ENCODE results near the gene PRPF8. TPM values are rescaled to one million over a fixed set of nuclear protein-coding genes. Genes with fewer than 3 reads are reported as not detected.
A peak's percentile ranks its signal among the peaks of the same experiment; 100 is the strongest.

The PRPF8 gene
- total RNA-seq, 4 donors from 2014 or later, result 123 to 413 (median 243) TPM

DNA sequence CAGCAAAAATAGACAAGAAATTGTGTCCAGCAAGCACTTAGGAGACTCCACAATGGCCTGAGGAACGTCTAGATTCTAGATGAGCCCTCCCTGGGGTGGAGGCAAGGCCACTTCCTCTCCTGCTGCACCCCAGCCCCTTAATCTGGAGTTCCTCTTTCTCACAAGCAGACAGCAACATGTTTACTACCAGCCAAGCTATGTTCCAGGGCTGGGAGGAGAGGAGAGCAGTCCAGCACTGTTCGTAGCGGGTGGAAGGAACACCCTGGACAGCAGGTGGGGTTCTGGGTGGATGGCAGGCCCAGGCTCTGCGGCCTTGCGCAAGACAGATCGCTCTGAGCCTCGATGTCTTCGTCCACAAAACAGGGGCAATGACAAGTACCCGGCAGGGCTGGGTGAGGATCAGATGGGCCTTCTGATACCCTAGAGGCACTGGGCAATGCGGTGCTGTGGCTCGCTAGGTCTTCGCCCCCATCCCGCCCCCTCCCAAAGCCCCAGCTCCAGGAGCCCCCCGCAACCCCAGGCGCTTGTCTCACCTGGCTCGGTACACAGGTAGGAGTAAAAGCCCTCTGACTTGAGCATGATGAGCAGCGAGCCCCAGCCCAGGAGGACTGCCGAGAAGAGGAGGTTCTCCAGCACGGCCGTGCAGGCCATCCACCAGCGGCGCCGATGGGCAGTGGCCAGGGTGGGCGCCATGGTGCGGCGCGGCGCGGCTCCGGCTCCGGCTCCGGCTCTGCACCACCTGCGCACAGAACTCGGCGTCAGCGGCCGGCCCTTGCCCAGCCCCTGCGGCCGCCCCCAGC, 57.3 kb downstream of the PRPF8 start:
- peak overlapping the region; percentile 62 to 77 for H3K4me3 ChIP-seq
- DNase-seq, result no peak
- no peaks in the 10 kb centered on the region for H3K36me3 ChIP-seq
- TF ChIP-seq, protein P1, sequence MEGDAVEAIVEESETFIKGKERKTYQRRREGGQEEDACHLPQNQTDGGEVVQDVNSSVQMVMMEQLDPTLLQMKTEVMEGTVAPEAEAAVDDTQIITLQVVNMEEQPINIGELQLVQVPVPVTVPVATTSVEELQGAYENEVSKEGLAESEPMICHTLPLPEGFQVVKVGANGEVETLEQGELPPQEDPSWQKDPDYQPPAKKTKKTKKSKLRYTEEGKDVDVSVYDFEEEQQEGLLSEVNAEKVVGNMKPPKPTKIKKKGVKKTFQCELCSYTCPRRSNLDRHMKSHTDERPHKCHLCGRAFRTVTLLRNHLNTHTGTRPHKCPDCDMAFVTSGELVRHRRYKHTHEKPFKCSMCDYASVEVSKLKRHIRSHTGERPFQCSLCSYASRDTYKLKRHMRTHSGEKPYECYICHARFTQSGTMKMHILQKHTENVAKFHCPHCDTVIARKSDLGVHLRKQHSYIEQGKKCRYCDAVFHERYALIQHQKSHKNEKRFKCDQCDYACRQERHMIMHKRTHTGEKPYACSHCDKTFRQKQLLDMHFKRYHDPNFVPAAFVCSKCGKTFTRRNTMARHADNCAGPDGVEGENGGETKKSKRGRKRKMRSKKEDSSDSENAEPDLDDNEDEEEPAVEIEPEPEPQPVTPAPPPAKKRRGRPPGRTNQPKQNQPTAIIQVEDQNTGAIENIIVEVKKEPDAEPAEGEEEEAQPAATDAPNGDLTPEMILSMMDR (IDR thresholded peaks at IDR 0.05), result no peak
- TF ChIP-seq POLR2A (IDR thresholded peaks at IDR 0.05), result no peak
- H3K27me3 ChIP-seq, result no peaks in the 10 kb centered on the region
- no peaks in the 10 kb centered on the region for H3K9me3 ChIP-seq
- H3K27ac ChIP-seq, result peak overlapping the region; percentile 85 to 88
- intact Hi-C loops (cut with DNase I; ENCODE audit: low total_unique reads), result loop anchor here (5.0 kb wide), 1 partner anchor 50 kb away; no protein-coding TSS in a partner anchor
- no peaks in the 10 kb centered on the region for H3K4me1 ChIP-seq

DNA sequence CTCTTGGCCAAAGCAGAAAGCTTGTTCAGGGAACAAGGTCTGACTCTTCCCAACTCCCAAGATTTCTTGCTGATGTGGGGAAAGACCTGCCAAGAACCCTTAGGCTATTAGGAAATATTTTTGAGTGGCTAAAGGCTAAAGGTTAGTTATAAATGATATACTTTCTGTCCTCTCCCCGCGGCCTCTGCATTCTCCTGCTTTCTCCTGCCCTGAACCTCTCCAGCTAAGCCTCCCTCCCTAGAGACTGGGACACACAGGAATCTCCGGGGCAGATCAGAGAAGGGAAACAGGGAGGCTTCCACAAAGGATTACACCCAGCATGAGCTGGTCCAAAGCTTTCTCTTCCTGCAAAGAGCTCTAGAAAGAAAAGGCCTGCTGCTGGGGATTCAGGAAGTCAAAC, 58.3 kb downstream of the PRPF8 start:
- Histone ChIP-seq H3K9me3 (no peaks in the 10 kb centered on the region), H3K27me3 (no peaks in the 10 kb centered on the region), H3K27ac (peak overlapping the region; percentile 20 to 88), H3K36me3 (no peaks in the 10 kb centered on the region), H3K4me3 (no peak overlapping the region), H3K4me1 (no peaks in the 10 kb centered on the region)
- DNase-seq, result no peak
- no peak for TF ChIP-seq POLR2A (IDR thresholded peaks at IDR 0.05)
- TF ChIP-seq, protein P1 (IDR thresholded peaks at IDR 0.05), result no peak
- intact Hi-C loops (cut with DNase I; ENCODE audit: low total_unique reads), result loop anchor here (5.0 kb wide), 1 partner anchor 49 kb away; no protein-coding TSS in a partner anchor

DNA sequence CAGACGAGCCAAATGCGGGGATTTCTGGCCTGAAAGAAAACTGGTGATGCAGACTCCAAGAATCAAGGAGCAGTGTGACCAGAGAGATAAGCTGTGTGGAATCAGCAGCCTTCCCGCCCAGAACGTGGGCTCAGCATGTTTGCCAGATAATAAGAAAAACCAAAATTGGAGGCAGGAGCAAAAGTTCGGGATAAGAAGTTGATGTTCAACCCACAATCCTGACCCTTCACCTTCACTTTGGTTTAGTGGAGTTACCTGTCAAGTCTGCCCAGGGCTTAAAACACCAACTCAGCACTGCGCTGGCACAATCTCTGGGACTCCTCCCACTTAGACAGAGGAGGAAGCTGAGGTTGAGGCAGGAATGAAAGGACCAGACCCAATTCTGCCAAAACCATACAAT, 59.1 kb downstream of the PRPF8 start:
- TF ChIP-seq POLR2A (IDR thresholded peaks at IDR 0.05), result no peak
- TF ChIP-seq, protein P1 (IDR thresholded peaks at IDR 0.05), result no peak
- no peaks in the 10 kb centered on the region for H3K4me1 ChIP-seq
- no peak overlapping the region for H3K4me3 ChIP-seq
- no peak for DNase-seq
- H3K9me3 ChIP-seq, result no peaks in the 10 kb centered on the region
- no peaks in the 10 kb centered on the region for H3K36me3 ChIP-seq
- intact Hi-C loops (cut with DNase I; ENCODE audit: low total_unique reads), result loop anchor here (5.0 kb wide), 1 partner anchor 48 kb away; no protein-coding TSS in a partner anchor
- H3K27me3 ChIP-seq, result no peaks in the 10 kb centered on the region
- H3K27ac ChIP-seq, result no peak overlapping the region

DNA sequence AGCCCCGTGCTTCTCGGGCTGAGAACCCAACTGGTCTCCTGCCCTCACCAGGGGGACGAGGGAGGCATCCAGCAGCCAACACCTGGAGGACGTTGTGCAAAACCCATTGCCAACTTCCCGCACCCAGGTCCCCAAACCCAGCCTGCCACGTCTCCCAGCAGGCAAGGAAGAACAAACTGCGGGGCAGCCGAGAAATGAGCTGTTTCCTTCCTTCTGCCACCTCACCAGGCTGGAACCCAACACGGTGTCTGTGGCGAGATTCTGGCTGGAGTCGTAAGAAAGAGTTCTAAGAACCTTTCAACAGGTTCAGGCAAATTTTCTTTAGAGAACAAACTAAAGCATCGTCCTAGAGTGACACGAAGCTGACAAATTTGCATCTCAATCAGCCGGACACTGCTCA, 59.6 kb downstream of the PRPF8 start:
- intact Hi-C loops (cut with DNase I; ENCODE audit: low total_unique reads), result loop anchor here (5.0 kb wide), 1 partner anchor 48 kb away; no protein-coding TSS in a partner anchor
- no peaks in the 10 kb centered on the region for H3K36me3 ChIP-seq
- no peaks in the 10 kb centered on the region for H3K4me1 ChIP-seq
- no peaks in the 10 kb centered on the region for H3K9me3 ChIP-seq
- DNase-seq, result no peak
- H3K4me3 ChIP-seq, result no peak overlapping the region
- TF ChIP-seq, protein P1 (IDR thresholded peaks at IDR 0.05), result no peak
- TF ChIP-seq POLR2A (IDR thresholded peaks at IDR 0.05), result no peak
- no peak overlapping the region for H3K27ac ChIP-seq
- H3K27me3 ChIP-seq, result no peaks in the 10 kb centered on the region

DNA sequence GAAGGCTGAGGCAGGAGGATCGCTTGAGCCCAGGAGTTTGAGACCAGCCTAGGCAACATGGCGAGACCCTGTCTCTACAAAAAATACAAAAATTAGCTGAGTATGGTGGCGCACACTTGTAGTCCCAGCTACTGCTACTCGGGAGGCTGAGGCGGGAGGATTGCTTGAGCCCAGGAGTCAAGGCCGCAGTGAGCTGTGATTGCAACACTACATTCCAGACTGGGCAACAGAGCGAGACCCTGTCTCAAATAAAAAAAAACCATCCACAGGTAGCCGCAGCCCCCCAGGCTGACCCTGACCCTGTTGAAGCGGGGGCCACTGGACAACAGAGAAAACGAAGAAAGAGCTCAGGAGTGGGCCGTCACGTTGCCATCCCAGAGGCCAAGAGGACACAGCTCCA, 60.0 kb downstream of the PRPF8 start:
- H3K9me3 ChIP-seq, result no peaks in the 10 kb centered on the region
- H3K36me3 ChIP-seq, result no peaks in the 10 kb centered on the region
- no peak overlapping the region for H3K27ac ChIP-seq
- H3K27me3 ChIP-seq, result no peaks in the 10 kb centered on the region
- no peak overlapping the region for H3K4me3 ChIP-seq
- no peak for DNase-seq
- TF ChIP-seq, protein P1 (IDR thresholded peaks at IDR 0.05), result no peak
- no peak for TF ChIP-seq POLR2A (IDR thresholded peaks at IDR 0.05)
- no peaks in the 10 kb centered on the region for H3K4me1 ChIP-seq
- intact Hi-C loops (cut with DNase I; ENCODE audit: low total_unique reads), result loop anchor here (5.0 kb wide), 1 partner anchor 47 kb away; no protein-coding TSS in a partner anchor
